T-helper 2 cell (primary cell): ENCODE results near the gene ASB2.
A peak's percentile ranks its signal among the peaks of the same experiment; 100 is the strongest.

Source experiments
- DNase-seq, 5 experiments: peaks; one replicate each; pipeline versions ENCODE4 v3.0.0 to v3.0.0-alpha.2; 2012 to 2022

The ASB2 gene

GRCh38 chr14:94001016-94001415 lies 24.6 kb upstream of the ASB2 start:
- DNase-seq: no peak

GRCh38 chr14:94000267-94000666 lies 23.9 kb upstream of the ASB2 start:
- no peak for DNase-seq

GRCh38 chr14:93999573-93999972 lies 23.2 kb upstream of the ASB2 start:
- DNase-seq: no peak

GRCh38 chr14:93998871-93999403 lies 22.6 kb upstream of the ASB2 start:
- DNase-seq: no peak

- no peak for DNase-seq
Observed at GRCh38 chr14:93997916-93998870, 21.8 kb upstream of the ASB2 start.

- DNase-seq: no peak
Observed at GRCh38 chr14:93997082-93997481, 20.7 kb upstream of the ASB2 start, which contains the start of gene CCDC197. Gene CCDC197 (plus strand): TSS chr14:93997301. CDS start chr14:93998132, 831 bp downstream.

GRCh38 chr14:93996130-93996695 lies 19.8 kb upstream of the ASB2 start:
- no peak for DNase-seq

- DNase-seq: peak in 2 of 5 experiments; percentile 47 to 54
Observed at GRCh38 chr14:93994919-93995682, 18.7 kb upstream of the ASB2 start.

GRCh38 chr14:93993382-93993781 lies 17.0 kb upstream of the ASB2 start:
- DNase-seq: no peak

GRCh38 chr14:93991649-93992048 lies 15.3 kb upstream of the ASB2 start:
- no peak for DNase-seq

- DNase-seq: no peak
Observed at GRCh38 chr14:93991212-93991611, 14.8 kb upstream of the ASB2 start.

GRCh38 chr14:93989939-93990338 lies 13.6 kb upstream of the ASB2 start:
- DNase-seq: no peak

GRCh38 chr14:93987815-93988476 lies 11.6 kb upstream of the ASB2 start:
- no peak for DNase-seq

- no peak for DNase-seq
Observed at GRCh38 chr14:93987376-93987775, 11.0 kb upstream of the ASB2 start.

GRCh38 chr14:93986955-93987354 lies 10.6 kb upstream of the ASB2 start:
- DNase-seq: no peak

- peak in 1 of 5 experiments; percentile 42 for DNase-seq
Observed at GRCh38 chr14:93984987-93985410, 8.6 kb upstream of the ASB2 start.

GRCh38 chr14:93984070-93984469 lies 7.7 kb upstream of the ASB2 start:
- DNase-seq: no peak

GRCh38 chr14:93982230-93983007 lies 6.0 kb upstream of the ASB2 start:
- no peak for DNase-seq

- DNase-seq: no peak
Observed at GRCh38 chr14:93981316-93982229, 5.2 kb upstream of the ASB2 start.

GRCh38 chr14:93980456-93981201 lies 4.3 kb upstream of the ASB2 start:
- no peak for DNase-seq
